Right forelimb (tissue), 1 donor: ENCODE measurements around the gene KCTD13.
"Not testable (repeated sequence)": the region's sequence is repeated elsewhere in the genome, so short reads cannot be mapped to it uniquely, and the experiment has no call there.

Experiments used
- DNase-seq: peaks from one replicate; pipeline ENCODE4 v3.0.0-alpha.2; 2018

Gene KCTD13

GRCh38 chr16:29925781-29926710 lies at the start of gene KCTD13:
Gene KCTD13, minus strand, starts transcription at chr16:29926226. Its CDS starts 193 bp downstream, at chr16:29926033.
- peak; percentile 97 for DNase-seq

- DNase-seq, result no peak
Observed at GRCh38 chr16:29975134-29975538, 49.1 kb upstream of the KCTD13 start.

DNA sequence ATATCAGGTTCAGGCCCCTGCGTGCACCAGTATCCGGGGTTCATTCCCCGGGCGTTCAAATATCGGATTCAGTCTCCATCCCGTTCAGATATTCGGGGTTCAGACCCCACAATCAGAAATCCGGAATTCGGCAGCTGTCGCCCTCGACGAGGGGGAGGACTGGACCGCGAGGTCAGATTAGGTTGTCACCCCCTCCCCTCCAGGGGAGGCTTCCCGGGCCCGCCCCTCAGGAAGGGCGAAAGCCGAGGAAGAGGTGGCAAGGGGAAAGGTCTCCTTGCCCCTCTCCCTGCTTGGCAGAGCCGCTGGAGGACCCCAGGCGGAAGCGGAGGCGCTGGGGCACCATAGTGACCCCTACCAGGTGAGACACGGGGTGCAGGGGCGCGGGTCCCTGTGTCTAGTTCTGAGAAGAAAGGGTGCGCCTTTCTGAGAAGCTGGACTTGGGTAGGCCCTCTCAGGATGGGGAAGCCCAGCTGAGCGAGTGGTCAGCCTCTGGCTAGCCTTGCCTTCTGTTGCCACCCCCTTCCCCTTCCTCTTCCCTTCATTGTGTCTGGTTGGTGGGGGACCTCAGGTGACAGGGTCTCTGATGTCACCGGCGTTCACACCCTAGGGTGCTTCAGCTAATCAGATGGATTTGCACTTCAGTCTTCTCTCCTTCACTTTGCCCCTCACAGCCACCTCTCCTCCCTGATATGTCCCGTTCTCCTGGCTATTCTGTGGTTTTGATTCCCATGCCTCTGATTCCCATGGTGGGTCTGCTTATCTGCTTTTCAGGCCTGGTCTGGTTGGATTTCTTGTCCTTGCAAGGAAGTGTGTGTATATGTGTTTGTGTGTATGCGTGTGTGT lies 48.5 kb upstream of the KCTD13 start:
- no peak for DNase-seq

GRCh38 chr16:29973384-29974246 lies 47.6 kb upstream of the KCTD13 start, which contains the start of gene TAOK2:
Gene TAOK2, plus strand, starts transcription at chr16:29973868. Its CDS starts 3,905 bp downstream, at chr16:29977773.
- peak; percentile 99 for DNase-seq

GRCh38 chr16:29972992-29973383 lies 47.0 kb upstream of the KCTD13 start:
- DNase-seq, result no peak

- no peak for DNase-seq
Observed at GRCh38 chr16:29972500-29972899, 46.5 kb upstream of the KCTD13 start.

GRCh38 chr16:29971304-29971703 lies 45.3 kb upstream of the KCTD13 start:
- no peak for DNase-seq

DNA sequence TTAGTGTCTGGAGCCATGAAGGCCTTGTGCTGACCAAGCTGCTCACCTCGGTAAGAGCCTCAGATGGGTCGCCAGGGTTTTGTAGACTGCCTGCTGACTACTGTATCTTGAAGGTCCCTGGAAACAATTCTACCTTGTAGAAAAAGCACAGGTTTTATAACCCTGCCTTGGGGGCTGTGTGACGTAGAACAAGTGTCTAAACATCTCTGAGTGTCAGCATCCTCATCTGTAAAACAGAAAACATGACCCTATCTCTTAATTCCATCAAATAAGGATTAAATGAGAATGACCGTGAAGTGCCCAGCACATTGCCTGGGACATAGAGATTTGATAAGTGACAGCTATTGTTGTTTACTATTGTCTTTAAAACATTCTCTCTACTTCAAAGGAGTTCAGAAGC lies 42.2 kb upstream of the KCTD13 start:
- no peak for DNase-seq

- no peak for DNase-seq
Observed at GRCh38 chr16:29963021-29963743, 37.2 kb upstream of the KCTD13 start.

- DNase-seq, result no peak
Observed at GRCh38 chr16:29962344-29962994, 36.4 kb upstream of the KCTD13 start.

GRCh38 chr16:29961479-29962343 lies 35.7 kb upstream of the KCTD13 start, which contains the start of gene TMEM219:
Gene TMEM219, plus strand, starts transcription at chr16:29962079. Its CDS starts 1,065 bp downstream, at chr16:29963144.
- peak; percentile 97 for DNase-seq

DNA sequence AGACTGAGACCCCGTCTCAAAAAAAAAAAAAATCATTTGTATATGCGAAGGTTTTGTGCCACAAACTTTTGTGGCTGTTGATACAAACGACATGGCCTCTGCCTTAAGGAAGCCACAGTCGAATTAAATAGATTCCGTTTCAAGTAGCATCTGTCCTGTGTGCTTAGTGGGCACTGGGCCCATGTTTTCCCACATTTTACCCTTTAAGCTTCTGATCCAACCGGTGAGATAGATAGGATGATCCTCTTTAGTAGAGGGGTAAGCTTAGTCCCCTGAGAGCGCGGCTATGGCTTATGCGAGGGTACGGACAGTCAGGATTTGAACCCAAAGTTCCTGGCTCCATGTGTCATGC lies 35.1 kb upstream of the KCTD13 start:
- no peak for DNase-seq

- not testable (repeated sequence) for DNase-seq
Observed at GRCh38 chr16:29959821-29960220, 33.8 kb upstream of the KCTD13 start.

GRCh38 chr16:29959293-29959692 lies 33.3 kb upstream of the KCTD13 start:
- DNase-seq, result no peak

DNA sequence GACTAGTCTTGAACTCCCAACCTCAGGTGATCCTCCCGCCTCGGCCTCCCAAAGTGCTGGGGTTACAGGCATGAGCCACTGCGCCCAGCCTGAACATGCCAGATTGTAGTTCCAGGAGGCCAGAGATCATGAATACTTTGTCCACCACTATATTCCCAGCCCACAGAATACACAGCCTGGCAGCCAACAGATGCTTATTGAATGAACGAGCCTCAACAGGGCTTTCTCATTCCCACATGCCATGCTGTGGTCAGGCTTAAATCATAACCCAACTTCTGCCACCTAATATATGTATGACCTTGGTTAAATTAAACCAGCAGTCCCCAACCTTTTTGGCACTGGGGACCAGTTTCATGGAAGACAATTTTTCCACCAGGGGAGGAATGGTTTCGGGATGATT lies 32.7 kb upstream of the KCTD13 start:
- no peak for DNase-seq

DNA sequence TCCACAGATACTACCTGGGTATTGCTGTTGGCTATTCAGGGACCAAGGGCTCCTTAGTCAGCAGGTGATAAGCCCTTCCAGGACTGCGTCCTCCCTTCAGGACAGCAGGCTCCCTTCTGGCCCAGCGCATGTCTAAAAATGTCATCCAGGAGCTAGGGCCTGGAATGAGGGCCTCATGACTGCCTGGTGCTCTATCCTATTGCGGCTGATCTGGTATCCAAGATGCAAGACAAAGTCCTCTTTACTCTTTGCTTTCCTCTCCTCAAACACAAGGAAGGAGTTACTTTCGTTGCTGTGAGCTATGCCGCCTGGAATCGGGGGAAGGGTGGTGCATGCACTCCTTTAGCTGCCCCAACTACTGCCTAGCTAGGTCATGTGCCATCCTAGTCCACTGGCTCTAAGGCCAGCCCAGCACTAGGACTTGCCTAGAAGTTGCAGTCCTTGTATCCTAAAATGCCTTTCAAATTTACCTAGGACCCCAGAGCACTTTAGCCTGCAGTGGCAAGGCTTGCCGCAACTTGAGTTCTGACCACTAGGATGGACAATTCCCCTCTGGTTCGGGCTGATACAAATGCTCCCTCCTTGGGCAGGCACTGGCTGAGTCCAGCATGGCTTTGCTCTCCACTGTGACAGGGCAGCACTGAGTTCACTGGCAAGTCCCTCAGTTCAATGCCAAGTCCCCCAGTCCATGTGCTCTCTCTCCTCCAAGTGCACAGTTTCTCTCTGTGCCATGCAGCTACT lies 25.8 kb upstream of the KCTD13 start:
- DNase-seq, result no peak

GRCh38 chr16:29950806-29951461 lies 24.9 kb upstream of the KCTD13 start:
- no peak for DNase-seq

GRCh38 chr16:29947897-29948296 lies 21.9 kb upstream of the KCTD13 start:
- no peak for DNase-seq
